HG02973 (cell line): Measurements from ENCODE around the gene MEGF11.
"Not testable (repeated sequence)": the region's sequence is repeated elsewhere in the genome, so short reads cannot be mapped to it uniquely, and the experiment has no call there.

Source experiments
- ATAC-seq: cut with Tn5 transposase; IDR thresholded peaks from one replicate; pipeline ENCODE4 v1.9.1; 2021; ENCODE audit warnings: moderate library complexity; ENCODE audit not compliant: unreplicated experiment

MEGF11 gene

DNA sequence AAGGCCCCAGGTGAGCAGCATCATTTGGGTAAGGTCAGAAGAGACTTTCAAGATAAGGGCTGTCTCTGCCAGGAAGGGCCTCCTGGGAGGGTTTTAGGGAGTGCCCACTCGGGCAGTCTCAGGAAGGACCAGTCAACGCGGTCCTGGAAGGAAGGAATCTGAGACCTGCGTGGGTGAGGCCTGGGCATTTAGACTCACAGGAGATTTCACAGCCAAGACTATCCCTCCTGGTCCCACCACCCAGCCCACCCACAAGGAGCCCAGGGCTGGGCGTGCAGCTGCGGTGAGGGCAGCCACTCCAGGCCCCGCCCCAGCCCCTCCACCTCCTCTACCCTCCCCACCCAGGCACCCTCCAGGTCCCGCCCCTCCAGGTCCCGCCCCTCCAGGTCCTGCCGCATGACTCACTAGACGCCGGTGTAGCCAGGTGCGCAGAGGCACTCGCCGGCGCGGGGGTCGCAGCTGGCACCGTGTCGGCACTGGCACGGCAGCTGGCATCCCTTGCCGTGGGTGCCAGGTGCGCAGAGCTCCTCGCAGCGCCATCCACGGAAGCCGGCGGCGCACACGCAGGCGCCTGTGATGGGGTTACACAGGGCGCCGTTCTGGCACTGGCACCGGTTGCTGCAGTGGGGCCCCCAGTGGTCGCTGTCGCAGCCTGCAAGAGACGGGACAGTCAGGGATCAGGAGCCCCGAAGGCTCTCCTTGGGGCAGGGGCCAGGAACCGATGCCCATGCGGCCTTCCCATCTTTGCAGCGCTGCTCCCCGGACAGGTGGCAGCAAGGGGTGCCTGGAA, 271.5 kb downstream of the MEGF11 start:
- ATAC-seq, result no peak

DNA sequence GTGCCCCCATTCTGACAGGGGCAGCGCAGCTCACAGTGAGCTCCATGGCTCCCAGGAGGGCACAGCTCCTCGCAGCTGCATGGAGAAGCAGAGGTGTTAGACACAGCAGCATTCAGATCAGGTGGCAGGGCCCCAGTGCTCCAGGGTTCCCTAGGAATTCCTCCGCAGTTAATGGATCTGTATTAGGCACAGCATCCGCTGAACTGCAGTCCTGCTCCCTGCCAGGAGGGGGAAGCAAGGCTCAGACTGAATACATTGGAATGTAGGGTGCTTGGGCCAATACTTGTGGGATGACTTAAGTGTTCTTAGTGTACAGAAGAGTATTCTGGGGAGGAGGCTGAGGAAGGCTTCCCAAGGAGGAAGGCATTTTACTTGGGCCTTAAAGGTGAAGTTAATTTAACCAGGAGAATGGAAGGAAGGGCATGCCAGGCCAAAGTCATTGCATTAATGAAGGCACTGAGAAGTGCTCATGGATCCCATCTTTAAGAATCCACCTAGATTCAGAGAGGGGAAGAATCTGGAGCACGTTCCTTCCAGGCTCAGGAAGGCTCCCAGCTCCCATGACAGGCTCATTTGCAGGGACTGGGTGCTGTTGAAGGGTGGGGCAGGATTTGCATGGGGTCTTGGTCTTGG, 272.6 kb downstream of the MEGF11 start:
- no peak for ATAC-seq

DNA sequence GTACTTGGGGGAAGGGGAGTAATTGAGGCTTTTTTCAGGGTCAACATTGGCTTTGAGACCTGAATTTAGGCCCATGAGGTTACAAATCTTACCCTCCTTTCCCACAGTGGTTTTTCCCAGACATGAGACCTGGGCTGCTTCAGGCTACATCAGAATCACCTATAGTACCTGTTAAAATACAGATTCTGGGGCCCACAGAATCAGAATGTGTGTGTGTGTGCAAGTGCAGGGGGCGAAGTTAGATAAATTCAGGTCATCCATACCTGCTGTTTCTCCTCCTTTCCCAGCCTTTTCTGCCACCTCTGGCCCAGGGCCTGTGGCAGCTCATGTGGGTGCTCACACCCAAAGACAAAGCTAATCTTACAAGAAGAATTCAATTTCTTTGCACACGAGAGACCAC, 273.7 kb downstream of the MEGF11 start:
- ATAC-seq, result no peak

DNA sequence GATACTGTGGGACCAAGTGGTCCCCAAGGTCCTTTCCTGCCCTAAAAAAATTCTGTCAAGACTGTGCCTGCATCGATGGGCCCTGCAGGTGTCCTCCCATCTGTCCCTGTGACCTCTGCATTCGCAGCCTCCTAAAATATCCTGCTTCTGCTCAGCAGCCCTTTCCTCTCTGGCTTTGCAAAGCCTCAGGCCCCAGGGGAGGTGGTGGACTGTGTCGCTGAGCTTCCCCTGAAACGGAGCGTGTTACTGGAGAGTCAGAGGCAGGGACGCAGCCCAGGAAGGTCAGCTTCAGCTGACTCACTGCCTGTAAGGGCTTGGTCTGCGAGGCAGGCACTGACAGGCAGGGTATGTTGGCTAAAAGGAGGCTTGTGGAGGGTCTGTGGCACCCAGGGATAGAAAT, 274.2 kb downstream of the MEGF11 start:
- no peak for ATAC-seq

DNA sequence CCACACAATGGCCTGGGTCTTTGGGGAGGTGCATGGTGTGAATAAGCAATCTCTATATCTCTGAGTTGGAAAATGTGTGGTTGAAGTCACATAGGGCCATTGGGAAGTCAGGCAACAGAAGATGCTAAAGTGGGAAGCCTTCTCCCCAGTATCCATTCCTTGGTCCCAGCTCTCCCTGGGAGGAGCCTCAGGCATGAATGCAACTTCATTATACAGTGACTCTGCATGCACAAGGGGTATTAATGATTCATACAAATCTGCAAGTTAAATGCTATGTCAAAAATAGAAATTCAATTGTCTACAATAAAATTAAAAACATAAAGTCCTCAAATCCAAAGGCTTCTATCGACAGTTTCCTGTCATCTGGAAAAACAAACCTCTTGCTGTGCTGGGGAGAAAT, 275.4 kb downstream of the MEGF11 start:
- no peak for ATAC-seq

DNA sequence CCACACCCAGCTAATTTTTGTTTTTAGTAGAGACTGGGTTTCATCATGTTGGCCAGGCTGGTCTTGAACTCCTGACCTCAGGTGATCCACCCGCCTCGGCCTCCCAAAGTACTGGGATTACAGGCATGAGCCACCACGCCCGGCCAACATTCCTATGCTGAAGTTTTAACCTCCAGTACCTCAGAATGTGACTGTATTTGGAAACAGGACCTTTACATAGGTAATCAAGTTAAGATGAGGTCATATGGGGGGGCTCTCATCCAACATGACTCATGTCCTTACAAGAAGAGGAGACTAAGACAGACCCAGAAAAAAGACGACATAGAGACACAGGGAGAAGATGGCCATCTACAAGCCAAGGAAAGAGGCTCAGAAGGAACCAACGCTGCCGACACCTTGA, 277.4 kb downstream of the MEGF11 start:
- not testable (repeated sequence) for ATAC-seq

DNA sequence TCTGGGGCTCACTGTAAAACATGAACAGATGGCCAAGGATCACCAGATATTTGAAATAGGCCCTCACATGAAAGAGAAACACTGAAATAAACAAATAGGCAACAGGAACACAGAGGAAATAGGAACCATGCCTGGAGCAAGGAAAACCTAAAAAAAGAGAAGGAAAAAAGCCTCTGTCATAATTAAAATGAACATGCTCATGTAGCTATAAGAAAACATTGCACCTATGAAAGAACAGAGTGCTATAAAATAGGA, 281.9 kb downstream of the MEGF11 start:
- no peak for ATAC-seq

DNA sequence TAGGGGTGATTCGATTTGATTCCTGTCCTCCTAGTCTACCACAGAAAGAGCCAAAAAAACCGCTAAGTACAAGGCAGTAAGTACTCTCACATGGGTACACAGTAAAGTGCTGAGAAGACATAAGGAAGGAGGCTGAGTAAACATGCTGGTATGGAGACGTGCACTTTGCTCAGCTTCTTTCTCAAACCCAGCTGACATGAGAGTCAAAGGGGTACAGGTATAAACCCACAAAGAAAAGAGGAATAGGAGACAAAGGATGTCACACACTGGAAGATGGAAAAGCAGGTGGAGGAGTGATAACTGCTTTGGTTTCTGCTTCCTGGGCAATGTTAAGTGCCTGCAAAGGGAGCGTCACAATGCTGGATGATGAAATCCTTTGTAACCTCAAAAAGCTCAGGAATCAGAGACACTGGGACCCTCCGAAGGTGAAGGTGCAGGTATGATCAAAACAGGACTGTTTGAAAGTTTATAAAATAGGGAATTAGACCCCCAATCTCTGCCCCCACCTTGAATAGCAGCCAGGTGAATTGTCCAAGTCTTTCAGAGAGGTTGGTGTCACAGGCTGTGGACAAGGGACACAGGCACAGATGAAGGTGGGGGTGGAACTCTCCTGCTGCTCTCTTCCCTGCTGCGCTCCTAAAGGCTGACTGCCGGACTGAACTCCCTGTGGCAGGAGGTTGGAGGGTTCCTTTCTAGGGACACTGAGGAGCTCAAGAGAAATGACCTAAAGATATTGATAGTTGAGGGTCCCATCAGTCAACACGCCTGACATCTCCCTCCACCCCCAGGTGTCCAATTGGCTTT, 282.4 kb downstream of the MEGF11 start:
- ATAC-seq, result no peak

DNA sequence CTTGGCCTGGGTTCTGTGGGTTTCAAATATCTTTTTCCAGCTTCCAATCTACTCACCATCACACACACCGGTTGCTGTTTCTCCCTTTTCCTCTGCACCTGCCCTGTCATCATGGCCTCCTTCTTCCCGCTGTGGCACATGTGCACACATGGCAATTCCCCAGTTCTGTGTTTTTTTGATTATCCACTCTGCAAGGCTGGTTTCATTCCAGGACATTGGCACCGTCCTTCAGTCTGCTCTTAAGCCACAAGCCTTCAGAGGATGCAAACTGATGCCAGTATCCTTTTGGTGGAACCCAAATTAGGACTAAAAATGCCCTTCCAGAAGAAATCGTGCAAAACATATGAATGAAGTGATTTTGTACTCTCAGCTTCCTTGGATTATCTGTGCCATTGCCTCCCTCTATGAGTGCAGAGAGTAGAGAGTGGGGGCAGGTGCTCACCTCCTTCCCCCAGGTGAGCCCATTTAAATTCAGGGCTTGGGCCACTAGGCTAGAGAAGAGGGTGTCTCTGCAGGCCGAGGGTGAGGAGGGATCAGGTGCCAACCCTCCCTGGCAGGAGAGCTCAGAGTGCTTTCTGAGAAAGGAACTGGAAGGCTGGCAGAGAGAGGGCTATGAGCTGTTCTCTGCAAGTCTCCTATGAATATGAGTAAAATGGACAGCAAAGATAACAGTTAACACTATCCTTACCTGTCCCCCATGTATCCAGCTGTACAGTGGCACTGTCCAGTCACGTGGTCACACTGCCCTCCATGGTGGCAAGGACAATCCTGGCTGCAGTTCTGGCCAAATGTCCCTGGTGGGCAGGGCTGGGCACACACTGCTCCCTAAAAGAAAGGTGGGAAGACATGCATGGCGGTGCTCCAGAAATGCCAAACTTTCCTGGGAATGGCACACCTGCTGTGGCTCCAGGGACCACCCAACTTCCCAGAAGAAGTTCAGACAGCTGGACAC, 283.4 kb downstream of the MEGF11 start:
- no peak for ATAC-seq

DNA sequence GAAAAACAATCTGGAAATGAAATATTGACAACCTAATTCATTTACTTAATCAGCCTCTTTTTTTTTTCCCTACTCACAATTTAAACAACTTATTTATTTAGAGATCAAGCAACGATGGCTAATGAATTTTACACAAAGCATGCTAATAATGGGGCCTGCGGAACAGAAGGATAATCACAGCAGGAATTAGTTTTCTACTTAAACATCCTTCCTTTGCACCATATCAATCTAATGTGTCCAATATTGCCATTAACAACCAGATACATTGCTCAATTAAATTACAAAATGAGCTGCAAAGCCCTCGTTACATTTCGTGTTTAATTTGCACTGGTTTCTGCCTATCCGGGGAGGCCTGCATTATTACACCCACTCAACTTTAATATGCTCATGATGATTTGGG, 285.0 kb downstream of the MEGF11 start:
- no peak for ATAC-seq

DNA sequence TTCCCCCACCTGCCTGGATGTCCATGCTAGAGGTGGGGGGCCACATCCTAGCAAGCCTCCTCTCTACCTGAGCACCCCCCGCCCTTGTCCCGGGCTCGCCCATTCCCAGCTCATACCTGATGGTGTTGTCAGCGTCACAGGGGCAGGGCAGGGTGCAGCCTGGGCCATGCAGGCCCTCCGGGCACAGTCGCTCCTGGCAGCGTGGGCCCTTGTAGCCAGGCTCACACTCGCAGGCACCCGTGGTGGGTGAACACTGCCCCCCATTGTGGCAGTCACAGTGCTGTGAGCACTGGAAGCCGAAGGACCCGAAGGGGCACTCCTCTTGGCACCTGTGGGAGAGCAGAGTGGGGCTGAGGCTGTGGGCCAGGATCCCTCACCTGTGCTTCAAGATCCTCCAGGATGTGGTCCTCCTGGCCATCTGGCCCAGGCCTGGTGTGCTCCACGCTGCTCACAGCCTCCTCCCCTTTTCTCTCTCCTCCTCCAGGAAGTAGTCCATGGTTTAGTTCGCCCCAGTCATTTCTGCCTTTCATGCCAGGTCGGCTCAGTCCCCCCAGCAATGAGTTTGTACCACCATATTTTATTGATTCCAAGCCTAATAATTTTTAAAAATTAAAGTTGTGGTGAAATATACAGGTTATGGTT, 288.6 kb downstream of the MEGF11 start:
- no peak for ATAC-seq

DNA sequence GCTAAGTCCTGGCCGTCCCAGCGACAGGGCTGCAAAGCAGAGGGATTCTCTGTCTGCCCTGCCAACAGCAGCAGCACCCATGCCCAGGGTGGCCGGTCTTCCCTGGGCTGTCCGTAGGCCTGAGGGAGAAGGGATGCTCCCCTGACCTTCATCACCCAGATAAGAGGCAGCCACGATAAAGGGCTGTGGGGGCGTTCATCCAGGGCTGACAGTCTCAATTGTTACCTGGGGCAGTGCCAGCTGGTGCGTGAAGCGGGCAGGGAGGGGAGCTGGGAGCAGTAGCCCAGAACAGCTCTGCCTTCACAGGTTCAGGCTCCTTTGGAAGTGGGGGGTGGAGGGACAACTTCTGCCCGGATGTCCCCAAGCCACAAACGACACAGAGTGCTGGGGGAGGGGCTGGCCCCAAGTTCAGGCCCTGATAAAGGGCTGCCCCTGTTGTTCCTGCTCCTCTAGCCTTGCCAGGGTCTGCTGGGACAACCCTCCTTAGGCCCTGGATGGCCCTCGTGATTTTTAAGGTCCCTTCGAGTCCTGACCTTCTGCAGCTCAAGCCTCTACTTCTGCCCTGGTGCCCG, 289.6 kb downstream of the MEGF11 start:
- ATAC-seq, result no peak

DNA sequence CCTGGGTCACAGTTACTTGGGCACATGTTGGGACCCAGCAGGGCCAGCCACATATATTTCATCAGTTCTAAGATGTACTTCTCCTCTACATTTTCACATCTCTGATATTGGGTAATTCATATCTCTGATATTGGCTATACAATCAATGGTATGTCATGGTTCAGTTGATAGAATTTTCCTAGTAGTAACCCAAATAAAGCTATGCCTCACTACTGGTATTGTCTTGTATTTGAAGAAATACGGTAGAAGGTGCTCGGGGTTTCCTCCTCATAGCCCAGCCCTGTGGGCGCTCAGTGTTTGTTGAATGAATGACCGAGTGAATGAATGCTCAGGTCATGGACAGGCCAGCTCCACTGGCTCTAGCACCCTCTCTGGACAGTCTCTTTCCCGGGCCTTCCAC, 290.2 kb downstream of the MEGF11 start:
- no peak for ATAC-seq

DNA sequence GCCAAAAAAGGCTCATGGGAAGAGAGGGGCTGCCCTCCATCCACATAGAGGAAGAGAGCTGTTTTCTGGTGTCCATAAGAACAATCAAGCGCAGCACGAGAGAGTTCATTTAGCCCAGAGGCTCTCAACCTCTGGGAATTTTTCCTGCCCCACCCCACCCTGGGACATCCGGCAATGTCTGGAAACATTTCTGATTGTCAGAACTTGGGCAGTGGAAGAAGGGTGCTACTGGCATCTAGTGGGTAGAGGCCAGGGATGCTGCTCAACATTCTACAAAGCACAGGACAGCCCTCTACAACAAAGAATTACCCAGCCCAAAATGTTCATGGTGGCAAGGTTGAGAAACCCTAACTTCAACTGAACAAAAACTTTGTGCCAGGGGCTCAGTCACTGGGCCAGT, 291.4 kb downstream of the MEGF11 start:
- ATAC-seq, result no peak

DNA sequence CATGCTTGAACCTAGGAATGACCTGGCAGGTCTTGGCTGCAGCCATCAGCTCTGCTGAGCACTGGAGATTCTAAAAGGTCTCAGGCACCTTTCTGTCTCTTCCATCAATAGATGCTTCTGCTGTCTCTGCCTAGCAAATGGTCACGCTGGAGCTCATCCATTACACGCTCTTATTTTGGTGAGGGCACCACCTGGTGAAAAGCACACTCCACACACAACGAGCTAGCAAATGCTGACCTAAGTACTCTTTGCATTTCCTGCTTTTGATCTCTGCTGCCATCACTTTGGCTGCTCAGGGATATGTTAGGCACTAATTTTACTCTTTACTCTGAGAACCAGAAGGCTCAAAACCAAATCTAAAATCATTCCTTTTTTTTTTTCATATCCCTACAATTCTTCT, 293.0 kb downstream of the MEGF11 start:
- no peak for ATAC-seq

DNA sequence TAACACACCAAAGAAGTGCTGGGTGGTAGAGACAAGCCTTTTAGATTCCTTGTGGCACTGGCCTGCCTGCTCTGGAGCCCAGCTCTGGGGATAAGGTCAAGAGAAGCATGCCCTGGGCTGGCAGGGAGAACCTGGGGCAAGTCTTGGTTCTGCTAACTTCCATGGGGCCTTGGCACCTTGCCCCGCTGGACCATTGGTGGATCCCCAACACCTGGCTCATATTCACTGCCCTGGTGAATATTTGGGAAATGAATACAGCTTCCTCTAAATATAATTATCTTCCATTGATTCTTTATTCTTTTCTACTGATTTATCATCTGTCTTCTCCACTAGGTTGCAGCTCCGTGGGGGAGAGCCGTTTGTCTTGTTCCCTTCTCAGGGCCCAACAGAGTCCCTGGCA, 294.7 kb downstream of the MEGF11 start:
- no peak for ATAC-seq

DNA sequence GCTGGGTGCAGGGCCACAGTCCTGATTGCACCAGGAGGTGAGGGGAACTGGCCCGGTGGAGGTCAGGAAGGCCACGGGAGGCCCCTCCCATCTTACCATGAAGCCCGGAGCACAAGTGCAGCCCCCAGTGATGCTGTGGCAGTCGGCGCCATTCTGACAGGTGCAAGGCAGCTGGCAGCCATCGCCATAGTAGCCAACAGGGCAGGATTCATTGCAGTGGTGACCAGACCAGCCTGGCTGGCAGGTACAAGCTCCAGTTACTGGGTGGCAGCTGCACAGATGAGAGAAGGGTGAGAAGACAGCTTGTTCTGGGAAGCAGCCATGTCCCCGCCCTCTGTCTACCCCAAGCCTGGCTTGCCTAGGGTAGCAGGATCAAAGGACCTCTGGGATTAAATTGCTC, 296.1 kb downstream of the MEGF11 start:
- ATAC-seq, result no peak

DNA sequence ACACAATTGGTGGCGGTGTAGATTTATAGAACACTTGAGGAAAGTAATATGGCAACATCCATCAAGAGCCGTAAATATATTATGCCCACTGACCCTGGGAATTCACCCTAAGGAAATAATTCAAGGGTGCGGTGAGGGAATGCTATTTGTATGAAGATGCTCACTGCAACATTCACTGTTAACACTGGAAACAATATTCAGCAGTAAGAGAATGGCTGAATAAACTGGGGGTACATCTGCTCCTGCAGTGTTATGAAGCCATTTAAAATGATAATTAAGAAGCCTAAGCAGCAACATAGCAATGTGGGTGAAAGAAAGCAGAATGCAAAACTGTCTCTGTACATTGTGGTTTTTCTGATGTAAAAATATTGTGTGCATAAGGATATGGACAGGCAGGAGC, 296.7 kb downstream of the MEGF11 start:
- ATAC-seq, result no peak

DNA sequence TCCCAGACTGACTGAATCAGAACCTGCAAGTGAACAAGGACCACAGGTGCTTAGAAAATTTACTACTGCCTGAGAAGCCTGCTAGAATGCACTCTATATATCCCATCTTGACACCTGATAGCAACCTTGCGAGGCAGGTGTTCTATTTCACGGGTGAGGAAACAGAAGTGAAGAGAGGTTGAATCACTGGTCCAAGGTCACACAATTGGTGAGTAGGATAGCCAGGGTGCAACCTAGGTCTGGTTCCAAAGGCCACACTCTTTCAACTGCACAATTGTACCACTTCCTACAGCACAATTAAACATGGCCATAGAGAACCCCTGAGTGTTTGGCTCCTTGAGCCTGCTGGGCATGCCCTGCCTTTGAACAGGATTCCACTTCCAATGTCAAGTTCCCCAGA, 297.2 kb downstream of the MEGF11 start:
- no peak for ATAC-seq

DNA sequence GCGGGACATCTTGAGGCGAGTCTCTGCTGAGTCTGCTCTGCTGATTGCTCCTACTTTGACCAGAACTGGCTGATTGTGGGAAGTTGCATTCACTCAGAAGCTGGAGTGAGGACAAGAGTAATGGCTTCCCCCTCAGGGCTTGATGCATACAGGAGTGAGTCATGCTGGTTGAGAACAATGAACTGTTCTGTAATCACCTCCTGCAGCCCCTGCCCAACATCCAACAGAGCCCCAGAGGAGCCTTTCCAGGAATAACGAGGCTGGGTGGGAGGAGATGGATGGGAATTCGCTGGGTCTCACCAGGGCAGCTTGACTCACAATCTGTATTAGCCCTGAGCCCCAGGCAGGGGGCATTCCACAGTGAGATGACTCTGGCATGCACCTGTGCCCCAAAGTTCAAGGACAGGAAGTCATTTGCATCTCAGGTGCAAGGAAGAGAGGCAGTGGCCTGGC, 299.2 kb downstream of the MEGF11 start:
- no peak for ATAC-seq
